Fibroblast of lung (primary cell): ENCODE data around the gene CBL. TPM values are rescaled to one million over a fixed set of nuclear protein-coding genes. Genes with fewer than 3 reads are reported as not detected.

Experiments
- DNase-seq, 2 donors: peaks; one replicate each; pipeline versions ENCODE4 v3.0.0 to v3.0.0-alpha.2; 2010; ENCODE audit warnings: low read depth in 2 of 2
- H2AFZ ChIP-seq: 2 replicates; pipeline ENCODE4 v1.5.1; 2012; ENCODE audit warnings: low read length, control low read depth, inconsistent platforms
- H3K27ac ChIP-seq: 2 replicates; pipeline ENCODE4 v1.5.1; 2011; ENCODE audit warnings: low read length, control low read depth; ENCODE audit not compliant: insufficient read depth
- H3K27me3 ChIP-seq: 2 replicates; pipeline ENCODE4 v1.5.1; 2011; ENCODE audit warnings: mild to moderate bottlenecking, low read length; ENCODE audit not compliant: control insufficient read depth, insufficient read depth
- H3K36me3 ChIP-seq: 2 replicates; pipeline ENCODE4 v1.5.1; 2011; ENCODE audit warnings: low read length; ENCODE audit not compliant: control insufficient read depth, insufficient read depth
- H3K4me1 ChIP-seq: 2 replicates; pipeline ENCODE4 v1.5.1; 2011; ENCODE audit warnings: low read length; ENCODE audit not compliant: control insufficient read depth, insufficient read depth; ENCODE audit errors: extremely low read depth
- H3K4me2 ChIP-seq: 2 replicates; pipeline ENCODE4 v1.5.1; 2011; ENCODE audit warnings: low read length, control low read depth; ENCODE audit not compliant: insufficient read depth; ENCODE audit errors: extremely low read depth
- H3K4me3 ChIP-seq, 4 experiments: fragments of 200-600 bp in 1 of 4; sonication (generic) in 1 of 4; replicated peaks in 1 of 4; 2 replicates each; pipeline ENCODE4 v1.5.1; 2011 to 2016; ENCODE audit warnings: low read length in 4 of 4, low read depth in 3 of 4, mild to moderate bottlenecking in 3 of 4, control low read depth in 2 of 4, inconsistent platforms in 1 of 4, mixed read lengths in 1 of 4; ENCODE audit not compliant: insufficient read depth in 1 of 4; ENCODE audit errors: control extremely low read depth in 1 of 4
- H3K79me2 ChIP-seq: 2 replicates; pipeline ENCODE4 v1.5.1; 2012; ENCODE audit warnings: mild to moderate bottlenecking, low read length, inconsistent platforms; ENCODE audit not compliant: control insufficient read depth, insufficient read depth
- H3K9ac ChIP-seq: 2 replicates; pipeline ENCODE4 v1.5.1; 2011; ENCODE audit warnings: mild to moderate bottlenecking, low read length, control low read depth; ENCODE audit not compliant: insufficient read depth
- H3K9me3 ChIP-seq: 2 replicates; pipeline ENCODE4 v1.5.1; 2012; ENCODE audit warnings: low read depth, low read length; ENCODE audit not compliant: control insufficient read depth, insufficient read depth
- H4K20me1 ChIP-seq: 2 replicates; pipeline ENCODE4 v1.5.1; 2011; ENCODE audit warnings: low read length; ENCODE audit not compliant: control insufficient read depth, insufficient read depth; ENCODE audit errors: extremely low read depth
- EZH2 ChIP-seq: IDR thresholded peaks from 2 replicates; pipeline ENCODE4 v1.5.1; 2012; ENCODE audit warnings: low read length, control low read depth, mild to moderate bottlenecking; ENCODE audit errors: missing control alignments
- polyA plus RNA-seq, 2 donors: library from polyadenylated mRNA; depleted of rRNA in 1 of 2; stranded (reverse) in 1 of 2; unstranded in 1 of 2; fragments of >200 nt; gene quantifications; 2 replicates each; pipeline ENCODE4 v1.2.1, GENCODE V29; 2011 to 2012; ENCODE audit warnings: missing spikeins in 1 of 2
- total RNA-seq: library from RNA; depleted of rRNA; stranded (reverse); fragments of >200 nt; gene quantifications from 2 replicates; pipeline ENCODE4 v1.2.1, GENCODE V29; 2014
- TF ChIP-seq, protein P1 (sequence below), 2 donors: IDR thresholded peaks in 1 of 2; conservative IDR thresholded peaks in 1 of 2; 1 replicate in 1 of 2; 2 replicates in 1 of 2; pipeline ENCODE4 v1.5.1; 2011 to 2012; ENCODE audit warnings: low read length in 2 of 2, control low read depth in 1 of 2, inconsistent platforms in 1 of 2, low read depth in 1 of 2, mild to moderate bottlenecking in 1 of 2

Gene CBL
- total and polyA plus RNA-seq, 2 donors (not counting 1 experiment from before 2014, with no cell fraction given), result 11.1 to 12.4 TPM

GRCh38 chr11:119277660-119278059 lies 71.5 kb downstream of the CBL start:
- Histone ChIP-seq H3K27ac (no peak overlapping the region), H4K20me1 (no peaks in the 10 kb centered on the region), H2AFZ (no peak overlapping the region), H3K36me3 (peaks cover 2% of the 10 kb centered on the region), H3K27me3 (no peaks in the 10 kb centered on the region), H3K4me3 (no peak overlapping the region), H3K9me3 (no peaks in the 10 kb centered on the region), H3K4me2 (no peak overlapping the region), H3K4me1 (no peaks in the 10 kb centered on the region), H3K9ac (no peak overlapping the region), H3K79me2 (no peaks in the 10 kb centered on the region)
- TF ChIP-seq, protein P1, sequence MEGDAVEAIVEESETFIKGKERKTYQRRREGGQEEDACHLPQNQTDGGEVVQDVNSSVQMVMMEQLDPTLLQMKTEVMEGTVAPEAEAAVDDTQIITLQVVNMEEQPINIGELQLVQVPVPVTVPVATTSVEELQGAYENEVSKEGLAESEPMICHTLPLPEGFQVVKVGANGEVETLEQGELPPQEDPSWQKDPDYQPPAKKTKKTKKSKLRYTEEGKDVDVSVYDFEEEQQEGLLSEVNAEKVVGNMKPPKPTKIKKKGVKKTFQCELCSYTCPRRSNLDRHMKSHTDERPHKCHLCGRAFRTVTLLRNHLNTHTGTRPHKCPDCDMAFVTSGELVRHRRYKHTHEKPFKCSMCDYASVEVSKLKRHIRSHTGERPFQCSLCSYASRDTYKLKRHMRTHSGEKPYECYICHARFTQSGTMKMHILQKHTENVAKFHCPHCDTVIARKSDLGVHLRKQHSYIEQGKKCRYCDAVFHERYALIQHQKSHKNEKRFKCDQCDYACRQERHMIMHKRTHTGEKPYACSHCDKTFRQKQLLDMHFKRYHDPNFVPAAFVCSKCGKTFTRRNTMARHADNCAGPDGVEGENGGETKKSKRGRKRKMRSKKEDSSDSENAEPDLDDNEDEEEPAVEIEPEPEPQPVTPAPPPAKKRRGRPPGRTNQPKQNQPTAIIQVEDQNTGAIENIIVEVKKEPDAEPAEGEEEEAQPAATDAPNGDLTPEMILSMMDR (conservative IDR thresholded peaks at IDR 0.05 in 1 of 2, IDR thresholded peaks at IDR 0.05 in 1 of 2; ENCODE audit: low read depth in 1 of 2, low read length in 2 of 2), result no peak
- TF ChIP-seq EZH2, result no peak
- DNase-seq, result no peak

- no peaks in the 10 kb centered on the region for H3K36me3 ChIP-seq
- no peaks in the 10 kb centered on the region for H3K4me1 ChIP-seq
- peak in 1 of 2 donors; percentile 10 for DNase-seq
- no peak overlapping the region for H3K9ac ChIP-seq
- H3K9me3 ChIP-seq, result no peaks in the 10 kb centered on the region
- no peak for TF ChIP-seq EZH2
- TF ChIP-seq, protein P1 (conservative IDR thresholded peaks at IDR 0.05 in 1 of 2, IDR thresholded peaks at IDR 0.05 in 1 of 2; ENCODE audit: low read depth in 1 of 2, low read length in 2 of 2), result no peak
- no peak overlapping the region for H3K27ac ChIP-seq
- no peaks in the 10 kb centered on the region for H4K20me1 ChIP-seq
- H3K79me2 ChIP-seq, result no peaks in the 10 kb centered on the region
- no peaks in the 10 kb centered on the region for H3K27me3 ChIP-seq
- H2AFZ ChIP-seq, result no peak overlapping the region
- no peak overlapping the region for H3K4me3 ChIP-seq
- no peak overlapping the region for H3K4me2 ChIP-seq
These were observed 76.4 kb downstream of the CBL start for GRCh38 chr11:119282495-119282894.

- Histone ChIP-seq H2AFZ (no peak overlapping the region), H4K20me1 (no peaks in the 10 kb centered on the region)
- peak; percentile 36 to 63 for DNase-seq
These were observed 78.4 kb downstream of the CBL start for GRCh38 chr11:119284344-119285157.

More at GRCh38 chr11:119284344-119285157, 78.4 kb downstream of the CBL start:
- Histone ChIP-seq H3K79me2 (no peaks in the 10 kb centered on the region), H3K4me3 (no peak overlapping the region), H3K27ac (no peak overlapping the region), H3K4me2 (no peak overlapping the region), H3K27me3 (no peaks in the 10 kb centered on the region), H3K36me3 (peaks cover 2% of the 10 kb centered on the region), H3K9me3 (no peaks in the 10 kb centered on the region), H3K4me1 (no peaks in the 10 kb centered on the region), H3K9ac (no peak overlapping the region)
- TF ChIP-seq, protein P1 (conservative IDR thresholded peaks at IDR 0.05 in 1 of 2, IDR thresholded peaks at IDR 0.05 in 1 of 2; ENCODE audit: low read depth in 1 of 2, low read length in 2 of 2), result peak; percentile 27 to 54
- no peak for TF ChIP-seq EZH2
